ENCODE data around the gene ARSD.
"Not testable (repeated sequence)": the region's sequence is repeated elsewhere in the genome, so short reads cannot be mapped to it uniquely, and the experiment has no call there.

Gene ARSD

DNA sequence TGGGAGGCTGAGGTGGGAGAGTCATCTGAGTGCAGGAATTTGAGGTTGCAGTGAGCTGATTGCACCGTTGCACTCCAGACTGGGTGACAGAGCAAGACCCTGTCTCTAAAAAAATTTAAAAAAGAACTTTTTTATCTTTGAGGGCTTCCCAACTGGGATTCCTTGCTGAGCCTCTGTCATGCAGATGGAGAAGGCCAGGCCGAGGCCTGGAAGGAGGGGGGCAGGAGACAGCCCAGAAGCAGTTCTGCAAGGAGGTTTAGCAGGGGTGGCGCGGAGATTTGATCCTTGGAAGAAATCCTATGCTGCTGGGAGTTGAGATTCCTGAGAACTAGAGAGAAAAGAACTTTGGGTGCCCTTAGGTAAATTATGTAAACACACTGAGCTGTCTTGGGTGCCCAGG lies 2.5 kb upstream of the ARSD start:
- no peak for DNase-seq

DNA sequence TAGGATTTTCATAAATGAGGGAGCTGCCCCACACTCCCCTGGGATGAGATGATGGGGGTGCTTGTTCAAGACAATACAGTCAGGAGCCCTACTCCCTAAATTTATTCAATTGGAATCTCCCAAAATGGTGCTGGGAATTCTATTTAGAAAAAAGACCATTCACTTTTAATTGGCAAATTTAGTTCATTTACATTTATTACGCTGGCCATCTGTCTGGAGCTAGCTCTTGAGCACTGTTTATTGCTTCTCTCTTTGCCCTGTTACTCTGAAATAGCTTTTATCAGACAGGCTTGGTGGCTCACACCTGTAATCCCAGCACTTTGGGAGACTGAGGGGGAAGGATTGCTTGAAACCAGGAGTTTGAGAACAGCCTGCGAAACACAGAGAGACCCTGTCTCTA lies 2.0 kb upstream of the ARSD start:
- DNase-seq = no peak

DNA sequence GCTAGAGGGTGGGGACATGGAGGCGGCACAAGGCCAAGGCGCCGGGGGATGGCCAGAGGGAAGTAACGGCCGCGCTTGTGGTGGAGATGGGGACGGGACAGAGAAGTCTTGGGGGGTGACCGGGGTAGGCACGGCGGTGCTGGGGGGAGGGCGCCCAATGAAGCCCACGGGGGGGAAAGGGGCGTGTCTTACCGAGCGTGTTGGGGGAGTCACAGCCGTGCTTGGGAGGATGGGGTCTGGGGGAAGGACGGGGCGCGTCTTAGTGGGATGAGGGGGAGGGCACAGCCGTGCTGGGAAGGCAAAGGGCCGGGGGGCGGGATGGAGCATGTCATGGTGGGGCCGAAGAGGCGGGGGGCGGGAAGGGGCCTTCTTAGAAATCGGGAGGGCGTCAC lies 952 bp downstream of the ARSD start:
- DNase-seq = no peak

DNA sequence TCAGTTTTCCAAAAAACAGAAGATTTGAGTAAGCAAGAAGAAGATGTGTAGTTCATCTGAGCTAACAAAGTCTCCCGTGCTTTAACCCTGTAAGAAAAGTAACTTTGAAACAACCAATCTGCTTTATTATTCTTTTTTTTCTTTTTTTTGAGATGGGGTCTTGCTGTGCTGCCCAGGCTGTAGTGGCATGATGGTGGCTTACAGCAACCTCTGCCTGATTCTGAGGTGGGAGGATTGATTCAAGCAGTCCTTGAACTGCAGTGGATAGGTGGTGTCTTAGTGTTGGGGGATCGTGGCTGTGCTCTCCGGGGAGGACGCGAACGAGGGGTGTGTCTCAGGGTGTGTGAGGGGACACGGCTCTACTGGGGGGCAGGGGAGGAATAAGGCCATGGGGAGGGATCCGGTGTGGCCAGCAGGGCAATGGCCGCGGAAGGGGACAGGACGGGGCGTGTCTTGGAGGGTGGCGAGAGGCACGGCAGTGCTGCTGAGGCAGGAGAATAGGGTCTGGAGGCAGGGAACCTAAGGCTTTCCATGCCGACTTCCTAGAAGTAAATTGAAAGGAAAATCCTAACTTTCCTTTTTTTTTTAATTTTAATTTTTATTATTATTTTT lies 2.4 kb downstream of the ARSD start:
- DNase-seq = no peak

DNA sequence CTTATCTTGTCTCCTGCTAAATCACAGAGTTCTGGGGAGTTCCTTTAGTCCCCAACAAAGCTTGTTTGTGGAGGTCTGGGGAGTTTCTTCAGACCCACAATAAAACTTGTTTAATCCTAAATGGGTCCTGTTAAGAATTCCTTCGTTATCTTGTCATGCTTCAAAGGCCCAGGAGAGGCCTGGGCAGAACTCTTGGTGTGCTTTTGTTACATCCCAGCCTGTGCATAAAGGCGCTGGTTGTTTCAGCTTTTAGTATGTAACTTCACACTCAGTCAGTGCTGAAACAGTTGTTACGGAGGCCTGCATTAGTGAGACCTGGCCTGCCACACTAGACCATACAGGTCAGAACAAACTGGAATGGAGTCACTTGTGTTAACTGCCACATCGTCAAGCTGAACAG lies 2.9 kb downstream of the ARSD start:
- not testable (repeated sequence) for DNase-seq

DNA sequence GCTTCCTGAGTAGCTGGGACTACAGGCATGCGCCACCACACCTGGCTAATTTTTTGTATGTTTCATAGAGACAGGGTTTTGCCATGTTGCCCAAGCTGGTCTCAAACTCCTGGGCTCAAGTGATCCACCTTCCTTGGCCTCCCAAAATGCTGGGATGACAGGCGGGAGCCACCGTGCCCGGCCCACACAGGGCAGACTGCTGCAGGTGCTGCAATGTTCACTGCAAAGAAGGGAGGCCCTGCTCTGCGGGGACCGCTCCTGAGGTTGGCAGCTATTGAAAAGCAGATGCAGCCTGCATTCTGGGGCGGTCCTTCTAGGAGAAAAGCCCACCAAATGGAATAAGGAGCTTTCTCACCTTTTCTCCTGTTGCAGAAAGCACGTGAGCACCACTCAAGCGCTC lies 5.0 kb downstream of the ARSD start:
- DNase-seq = no peak

DNA sequence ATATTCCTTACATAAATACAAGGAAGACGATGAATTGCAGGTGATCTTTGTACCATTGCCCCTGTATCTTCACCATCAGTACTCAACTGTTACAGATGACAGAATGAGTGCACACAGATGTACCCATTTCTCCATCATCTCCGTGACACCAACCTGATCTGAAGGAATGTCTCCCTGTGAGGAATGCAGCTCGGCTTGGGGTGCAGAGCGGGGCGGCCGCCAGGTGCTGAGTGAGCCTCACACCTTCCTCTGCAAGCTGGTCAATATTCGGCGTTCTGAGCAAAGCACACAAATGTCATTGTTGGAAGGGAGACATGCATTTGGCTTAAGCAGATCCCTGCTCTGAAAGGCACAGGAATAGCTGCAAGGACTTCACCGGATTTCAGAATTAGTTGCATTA lies 7.4 kb downstream of the ARSD start:
- no peak for DNase-seq

- no peak for DNase-seq
Observed at GRCh38 chrX:2921193-2921592, 7.9 kb downstream of the ARSD start.

- no peak for DNase-seq
Observed at GRCh38 chrX:2917767-2918166, 11.4 kb downstream of the ARSD start.

DNA sequence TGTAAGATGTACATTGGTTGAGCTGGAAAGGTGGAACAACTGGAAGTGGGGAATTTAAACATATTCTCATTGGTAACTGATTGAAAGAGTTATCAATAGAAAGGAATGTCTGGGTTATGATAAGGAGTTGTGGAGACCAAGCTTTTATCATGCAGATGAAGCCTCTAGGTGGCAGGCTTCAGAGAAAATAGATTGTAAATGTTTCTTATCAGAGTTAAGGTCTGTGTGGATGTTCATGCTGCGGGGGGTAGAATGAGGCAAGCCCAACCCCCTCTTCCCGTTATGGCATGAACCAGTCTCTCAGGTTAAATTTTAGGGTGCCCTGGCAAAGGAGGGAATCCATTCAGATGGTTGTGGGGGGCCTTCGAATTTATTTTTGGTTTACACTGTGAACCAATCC lies 16.0 kb downstream of the ARSD start:
- DNase-seq = no peak

DNA sequence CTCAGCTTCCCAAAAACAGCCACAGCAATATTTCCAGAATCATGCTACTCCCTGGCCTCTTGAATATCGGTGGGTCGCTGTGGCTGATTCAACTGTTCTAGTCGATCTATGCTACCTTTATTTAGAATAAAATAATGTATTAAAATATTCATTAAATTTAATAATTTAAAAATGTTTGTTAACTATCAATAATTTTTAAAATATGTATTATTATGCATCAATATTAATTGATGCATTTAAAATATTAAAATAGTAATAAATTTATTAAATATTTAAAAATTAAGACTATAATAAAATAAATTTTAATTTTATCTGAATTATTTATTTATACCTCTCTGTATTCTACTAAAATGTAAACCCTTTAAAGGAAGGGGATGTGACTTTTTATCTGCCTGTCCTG lies 19.0 kb downstream of the ARSD start:
- no peak for DNase-seq

GRCh38 chrX:2908125-2908685 lies 20.9 kb downstream of the ARSD start:
- no peak for DNase-seq

GRCh38 chrX:2907295-2907694 lies 21.8 kb downstream of the ARSD start:
- no peak for DNase-seq

DNA sequence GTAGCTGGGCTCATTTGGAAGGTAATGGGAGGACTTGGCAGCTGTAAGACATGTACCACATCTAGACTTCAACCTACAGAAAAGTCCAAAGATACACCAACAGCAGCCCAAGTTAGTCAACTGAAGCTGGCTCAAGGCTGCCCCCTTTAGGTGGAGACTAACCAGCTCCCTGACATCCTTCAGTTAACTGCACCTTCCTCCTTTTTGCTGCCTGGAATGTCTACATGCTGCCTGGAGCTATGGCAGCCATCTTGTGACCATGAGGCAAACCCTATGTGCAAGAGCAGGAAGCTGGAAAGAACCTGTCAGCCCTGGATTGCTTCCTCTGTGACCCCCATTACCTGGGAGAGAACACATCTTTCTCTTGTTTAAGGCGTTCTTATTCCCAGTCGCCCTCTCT lies 25.8 kb downstream of the ARSD start:
- no peak for DNase-seq

GRCh38 chrX:2902841-2903240 lies 26.3 kb downstream of the ARSD start:
- DNase-seq = no peak

GRCh38 chrX:2901367-2902036 lies 27.6 kb downstream of the ARSD start:
- no peak for DNase-seq

- DNase-seq = no peak
Observed at GRCh38 chrX:2898846-2899512, 30.2 kb downstream of the ARSD start.

DNA sequence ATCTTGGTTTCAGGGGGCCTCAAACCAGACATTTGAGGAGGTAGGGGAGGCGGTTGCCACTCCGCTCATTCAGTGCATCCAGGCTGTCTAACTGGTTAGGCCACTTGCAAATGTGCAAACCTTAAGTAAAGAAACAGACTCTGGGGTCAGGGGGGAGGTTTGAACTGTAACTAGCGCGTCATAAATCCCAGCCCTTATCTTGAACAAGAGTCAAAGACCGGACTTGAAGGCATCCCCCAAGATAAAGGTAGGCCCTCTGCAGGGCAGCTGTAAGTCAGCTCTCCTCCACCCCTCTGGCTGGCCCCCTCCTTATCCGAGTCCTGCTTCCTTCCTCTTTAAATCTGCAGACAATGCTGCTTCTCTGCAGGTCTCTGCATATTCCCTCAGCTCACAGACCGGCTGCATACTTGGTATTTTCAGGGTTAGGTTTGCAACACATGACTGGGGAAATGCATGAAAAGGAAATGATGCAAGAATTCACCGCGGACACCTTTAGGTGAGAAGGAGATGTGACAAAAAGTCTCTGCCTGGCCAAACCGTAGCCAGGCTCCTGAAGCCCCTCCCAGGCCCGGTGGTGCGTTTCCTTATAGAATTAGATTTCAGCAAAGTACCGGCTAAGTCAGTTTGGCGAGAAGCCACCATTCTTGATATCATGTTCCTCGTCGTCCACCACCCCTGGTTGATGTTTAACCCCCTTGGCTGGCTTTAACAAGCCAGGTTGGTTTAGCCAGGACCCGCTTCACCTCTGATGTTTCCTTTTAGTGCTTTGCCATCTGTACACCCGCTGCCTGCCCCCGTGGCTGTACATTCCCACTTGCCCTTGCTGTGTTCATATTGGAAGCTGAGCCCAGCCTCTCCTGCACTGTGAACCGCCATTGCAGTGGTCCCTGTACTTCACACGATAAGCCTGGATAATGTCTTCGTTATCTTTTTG lies 31.2 kb downstream of the ARSD start:
- peak; percentile 25 for DNase-seq

DNA sequence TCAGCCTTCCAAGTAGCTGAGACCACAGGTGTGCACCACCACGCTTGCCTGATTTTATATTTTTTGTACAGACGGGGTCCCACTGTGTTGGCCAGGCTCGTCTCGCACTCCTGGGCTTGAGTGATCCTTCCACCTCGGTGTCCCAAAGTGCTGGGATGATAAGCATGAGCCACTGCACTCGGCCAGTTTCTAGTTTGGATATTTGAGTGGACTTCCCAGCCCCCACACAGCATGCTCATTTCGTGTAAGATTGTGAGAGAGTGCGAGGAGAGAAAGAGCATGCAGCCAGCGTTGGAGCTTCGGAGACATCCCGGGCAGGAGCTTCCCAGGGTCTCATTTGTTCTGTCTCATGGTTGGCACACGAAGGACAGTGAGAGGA lies 31.8 kb downstream of the ARSD start:
- no peak for DNase-seq

- peak; percentile 14 for DNase-seq
Observed at GRCh38 chrX:2894885-2895292, 34.2 kb downstream of the ARSD start.

DNA sequence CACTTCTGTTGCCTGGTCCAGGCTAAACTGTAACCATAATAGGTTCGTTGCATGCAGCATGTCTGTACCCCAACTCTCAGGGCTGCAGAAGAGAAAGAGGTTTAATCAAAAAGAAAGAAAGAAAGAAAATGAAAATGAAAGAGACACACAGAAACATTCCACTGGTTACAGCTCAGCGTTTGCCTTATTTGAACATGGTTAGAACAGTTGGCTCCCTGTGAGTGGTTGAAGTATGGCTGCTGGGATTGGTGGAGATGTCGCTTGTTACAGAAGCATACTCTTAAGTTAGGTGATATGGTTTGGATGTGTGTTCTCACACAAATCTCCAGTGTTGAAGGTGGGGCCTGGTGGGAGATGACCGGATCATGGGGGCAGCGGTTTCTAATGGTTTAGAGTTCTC lies 36.3 kb downstream of the ARSD start:
- DNase-seq = no peak

DNA sequence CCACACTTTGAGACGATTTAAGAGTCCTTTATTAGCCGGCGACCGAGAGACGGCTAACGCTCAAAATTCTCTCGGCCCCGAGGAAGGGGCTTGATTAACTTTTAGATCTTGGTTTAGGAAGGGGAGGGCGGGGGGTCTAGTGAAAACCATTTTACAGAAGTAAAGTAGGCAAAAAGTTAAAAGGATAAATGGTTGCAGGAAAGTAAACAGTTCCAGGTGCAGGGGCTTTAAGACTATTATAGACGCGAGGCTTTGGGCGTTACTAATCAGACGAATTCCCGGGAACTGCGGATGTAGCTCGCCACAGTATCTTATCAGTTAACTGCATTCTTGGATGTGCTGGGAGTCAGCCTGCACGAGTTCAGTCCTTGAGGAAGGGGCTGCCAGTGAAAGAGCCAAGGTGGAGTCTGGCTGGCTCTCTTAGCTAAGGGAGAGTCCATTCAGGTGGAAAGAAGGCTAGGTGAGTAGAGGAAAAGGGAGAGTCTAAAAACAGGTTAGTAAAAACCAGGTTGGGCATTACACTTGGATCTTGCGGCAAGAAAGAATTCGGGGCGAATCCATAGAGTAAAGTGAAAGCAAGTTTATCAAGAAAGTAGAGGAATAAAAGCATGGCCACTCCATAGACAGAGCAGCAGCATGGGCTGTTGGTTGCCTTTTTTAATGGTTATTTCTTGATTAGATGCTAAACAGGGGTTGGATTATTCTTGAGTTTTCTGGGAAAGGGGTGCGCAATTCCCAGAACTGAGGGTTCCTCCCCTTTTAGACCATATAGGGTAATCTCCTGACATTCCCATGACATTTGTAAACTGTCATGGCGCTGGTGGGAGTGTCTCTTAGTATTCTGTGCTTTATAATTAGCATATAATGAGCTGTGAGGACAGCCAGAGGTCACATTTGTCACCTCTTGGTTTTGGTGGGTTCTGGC lies 38.3 kb downstream of the ARSD start:
- not testable (repeated sequence) for DNase-seq
